GM13976 (cell line): ENCODE results near the gene COG5.

Experiments used
- DNase-seq: peaks from one replicate; pipeline ENCODE4 v3.0.0; 2012; ENCODE audit warnings: low spot score
- in situ Hi-C: fragments of 300-500 bp; cut with MboI; formaldehyde crosslinking; loops from one replicate; pipeline ENCODE4 v1.12.0; 2022; ENCODE audit warnings: low sequenced_read_pairs, mixed read lengths, inconsistent platforms; ENCODE audit not compliant: unreplicated experiment
- TF ChIP-seq, protein P1 (sequence below): IDR thresholded peaks from 2 replicates; pipeline ENCODE4 v1.5.1; 2012; ENCODE audit warnings: borderline replicate concordance, mild to moderate bottlenecking; ENCODE audit not compliant: insufficient read depth; ENCODE audit errors: extremely low read depth, missing control alignments, control extremely low read depth

The COG5 gene

DNA sequence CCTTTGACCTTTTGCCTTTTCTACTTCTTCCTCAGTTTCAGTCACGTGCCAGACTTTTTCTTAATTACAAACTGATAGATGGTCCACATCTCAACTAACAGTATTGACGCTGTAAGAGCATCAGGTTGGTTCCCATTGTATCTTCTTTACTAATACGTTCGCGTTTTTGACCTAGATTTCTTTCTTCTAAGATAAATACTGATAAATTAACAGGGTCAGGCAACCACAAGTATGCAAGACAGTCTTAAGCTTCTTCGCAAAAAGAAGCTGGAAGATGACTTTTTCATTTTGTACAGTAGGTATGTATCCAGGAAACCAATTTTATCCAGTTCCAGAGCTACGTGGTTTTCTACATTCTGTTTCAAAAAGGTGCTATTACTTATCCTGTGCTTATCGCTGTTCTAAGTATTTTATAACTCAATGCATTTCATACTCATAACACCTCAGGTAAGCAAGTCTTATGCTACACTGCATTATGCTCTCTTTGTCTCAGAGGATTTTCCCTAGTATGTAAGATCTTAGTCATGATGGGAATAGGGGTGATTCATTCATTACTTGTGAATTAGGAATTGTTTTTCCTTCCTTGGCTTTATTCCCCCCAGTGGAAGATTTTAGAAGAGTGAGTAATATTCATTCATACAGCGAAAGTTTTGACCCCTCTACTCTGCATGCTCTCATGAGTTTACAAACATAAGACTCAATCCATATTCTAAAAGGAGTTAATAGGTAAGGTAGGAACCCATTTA is 1.0 kb upstream of the COG5 start:
- DNase-seq, result no peak
- in situ Hi-C loops, result no loop called here
- TF ChIP-seq, protein P1, sequence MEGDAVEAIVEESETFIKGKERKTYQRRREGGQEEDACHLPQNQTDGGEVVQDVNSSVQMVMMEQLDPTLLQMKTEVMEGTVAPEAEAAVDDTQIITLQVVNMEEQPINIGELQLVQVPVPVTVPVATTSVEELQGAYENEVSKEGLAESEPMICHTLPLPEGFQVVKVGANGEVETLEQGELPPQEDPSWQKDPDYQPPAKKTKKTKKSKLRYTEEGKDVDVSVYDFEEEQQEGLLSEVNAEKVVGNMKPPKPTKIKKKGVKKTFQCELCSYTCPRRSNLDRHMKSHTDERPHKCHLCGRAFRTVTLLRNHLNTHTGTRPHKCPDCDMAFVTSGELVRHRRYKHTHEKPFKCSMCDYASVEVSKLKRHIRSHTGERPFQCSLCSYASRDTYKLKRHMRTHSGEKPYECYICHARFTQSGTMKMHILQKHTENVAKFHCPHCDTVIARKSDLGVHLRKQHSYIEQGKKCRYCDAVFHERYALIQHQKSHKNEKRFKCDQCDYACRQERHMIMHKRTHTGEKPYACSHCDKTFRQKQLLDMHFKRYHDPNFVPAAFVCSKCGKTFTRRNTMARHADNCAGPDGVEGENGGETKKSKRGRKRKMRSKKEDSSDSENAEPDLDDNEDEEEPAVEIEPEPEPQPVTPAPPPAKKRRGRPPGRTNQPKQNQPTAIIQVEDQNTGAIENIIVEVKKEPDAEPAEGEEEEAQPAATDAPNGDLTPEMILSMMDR, result no peak

DNA sequence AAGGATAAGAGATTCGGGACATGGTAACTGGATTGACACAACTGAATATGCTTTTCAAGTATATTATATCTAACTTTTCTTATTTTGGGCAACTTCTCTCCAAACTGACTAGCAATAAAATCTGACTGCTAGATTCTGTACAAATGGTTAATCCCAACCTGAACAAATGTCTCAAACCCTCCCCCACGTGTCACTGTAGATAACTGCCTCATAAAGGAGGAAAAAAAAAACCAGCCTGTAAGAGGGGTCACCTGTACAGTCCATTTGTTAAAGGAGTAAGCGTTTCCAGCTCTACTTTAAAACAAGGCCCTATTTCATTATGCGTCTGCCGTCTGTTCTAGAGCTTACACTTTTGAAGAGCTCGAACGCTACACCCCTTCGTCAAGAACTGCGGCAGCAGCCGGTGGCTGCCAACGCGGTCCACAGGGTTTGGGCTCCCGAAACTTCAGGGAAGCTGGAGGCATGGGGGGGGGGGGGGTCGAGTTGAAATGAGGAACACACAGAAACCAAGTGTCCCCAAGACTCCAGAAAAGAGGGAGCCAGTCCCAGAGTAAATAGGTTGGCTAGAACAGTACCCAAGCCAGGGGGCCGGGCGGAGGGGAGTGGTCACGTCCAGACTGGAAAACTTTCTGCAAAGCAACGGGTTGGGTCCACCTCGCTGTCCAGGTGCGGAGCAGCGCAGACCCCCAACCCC is 492 bp downstream of the COG5 start:
- DNase-seq, result no peak
- TF ChIP-seq, protein P1, result no peak
- in situ Hi-C loops, result no loop called here

DNA sequence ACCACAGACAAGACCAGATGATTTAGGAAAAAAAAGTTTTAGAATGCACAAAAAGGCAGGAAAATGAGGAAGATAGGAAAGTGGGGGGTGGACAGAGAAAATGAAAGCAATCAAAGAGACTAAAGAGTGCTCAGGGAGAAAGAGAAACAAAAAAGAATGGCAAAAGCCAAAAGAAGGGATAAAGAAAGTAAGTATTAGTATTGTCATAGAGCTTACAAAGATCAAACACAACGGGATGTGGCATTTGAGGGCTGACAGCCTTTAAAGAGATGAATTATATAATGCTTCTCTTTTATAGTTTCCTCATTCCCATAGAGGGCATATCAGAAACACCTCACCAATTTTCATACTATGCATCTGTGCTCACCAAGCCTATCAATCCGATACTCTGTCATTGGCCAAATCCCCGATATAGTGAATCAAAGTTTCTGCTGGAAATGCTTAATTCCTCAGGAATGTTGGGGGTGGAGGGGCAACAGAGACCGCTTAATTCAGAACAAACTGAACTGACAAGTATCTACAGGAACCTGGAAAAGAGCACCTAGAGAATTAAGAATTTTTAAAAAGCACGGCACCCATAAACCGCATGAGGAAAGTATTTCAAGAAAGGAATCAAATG is 2.7 kb downstream of the COG5 start:
- no peak for DNase-seq
- TF ChIP-seq, protein P1, result no peak
- in situ Hi-C loops, result no loop called here

DNA sequence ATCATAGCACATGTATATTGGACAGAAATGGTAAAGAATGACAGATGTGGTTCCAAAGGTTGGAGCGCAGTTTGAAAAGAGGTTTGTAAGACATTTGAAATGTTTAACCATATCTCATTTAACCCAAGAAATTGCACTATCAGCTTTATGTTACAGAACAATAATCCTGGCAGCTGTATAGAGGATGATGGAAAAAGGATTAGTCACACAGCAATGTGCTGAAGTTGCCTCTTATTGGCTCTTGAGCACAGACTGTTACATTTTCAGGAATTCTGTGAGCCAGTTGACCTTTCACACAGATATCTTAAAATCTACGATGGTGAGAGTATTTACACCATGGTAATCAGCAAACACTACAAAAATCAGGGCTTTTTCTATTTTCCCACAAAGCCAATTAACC is 3.9 kb downstream of the COG5 start:
- in situ Hi-C loops, result no loop called here
- TF ChIP-seq, protein P1, result no peak
- DNase-seq, result no peak

DNA sequence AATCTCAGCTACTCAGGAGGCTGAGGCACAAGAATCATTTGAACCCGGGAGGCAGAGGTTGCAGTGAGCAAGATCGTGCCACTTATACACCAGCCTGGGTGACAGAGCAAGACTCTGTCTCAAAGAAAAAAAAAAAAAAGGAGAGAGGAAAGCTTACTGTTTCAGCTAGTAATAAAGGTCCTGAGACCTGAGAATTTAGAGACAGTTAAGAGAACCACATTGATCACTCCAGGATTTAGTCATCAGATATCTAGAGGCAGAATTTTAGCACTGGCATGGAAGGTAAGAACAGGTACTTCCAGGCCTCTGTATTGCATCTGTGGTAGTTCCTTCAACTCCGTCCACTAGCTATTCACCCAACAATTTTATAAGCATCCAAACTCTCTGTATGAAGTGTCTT is 7.8 kb downstream of the COG5 start:
- in situ Hi-C loops, result no loop called here
- DNase-seq, result no peak
- TF ChIP-seq, protein P1, result no peak

DNA sequence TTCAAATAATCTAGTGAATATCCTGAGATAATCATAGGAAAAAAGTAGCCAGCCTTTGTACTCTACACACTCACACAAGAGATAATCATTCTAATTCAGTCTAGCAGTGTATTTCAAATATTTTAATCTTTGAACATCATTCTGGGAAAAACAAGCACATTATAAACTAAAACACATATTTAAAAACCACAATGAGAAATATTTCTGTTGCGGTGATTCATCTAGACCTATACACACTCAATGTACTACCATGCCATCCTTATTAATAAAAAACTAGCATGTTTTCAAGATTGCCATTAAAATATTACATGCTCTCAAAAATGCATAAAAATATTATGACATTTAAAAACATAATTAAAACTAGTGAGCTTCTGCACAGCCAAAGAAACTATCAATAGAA is 11.8 kb downstream of the COG5 start:
- DNase-seq, result no peak
- TF ChIP-seq, protein P1, result no peak
- in situ Hi-C loops, result no loop called here
